ENCODE results near the gene PDSS2.

PDSS2 gene

DNA sequence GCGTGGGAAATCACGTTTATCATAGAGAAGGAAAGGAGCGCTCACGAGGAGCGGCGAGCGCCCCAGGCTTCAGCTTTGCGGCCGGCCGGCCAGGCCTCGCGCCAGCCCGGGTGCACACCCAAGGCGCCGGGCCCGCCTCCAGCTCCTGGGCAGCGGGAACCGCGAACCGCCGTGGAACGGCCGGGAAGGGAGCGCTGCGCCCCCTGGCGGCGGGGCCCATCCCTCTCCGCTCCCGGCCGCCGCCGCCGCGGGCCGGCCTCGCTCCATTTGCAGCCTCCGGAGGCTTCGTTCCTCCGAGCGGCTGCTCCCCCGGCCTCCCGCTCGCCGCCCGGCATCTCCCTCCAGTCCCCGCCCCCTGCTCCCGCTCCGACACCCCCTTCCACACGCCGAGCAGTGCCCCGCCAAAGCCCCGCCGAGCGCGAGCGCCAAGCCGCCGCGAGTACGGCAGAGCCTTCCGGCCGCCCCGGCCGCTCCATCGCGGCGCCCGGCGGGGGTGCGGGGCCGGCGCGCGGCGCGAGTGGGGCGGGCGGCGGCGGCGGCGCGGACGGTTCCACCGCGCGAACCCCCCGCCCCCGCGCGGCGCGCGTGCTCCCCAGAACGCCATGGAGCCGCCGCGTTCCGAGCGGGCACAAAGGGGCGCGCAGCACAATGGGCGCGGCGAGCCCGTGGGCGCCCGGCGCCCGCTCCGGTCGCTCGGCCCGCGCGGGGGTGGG lies 345.0 kb downstream of the PDSS2 start:
- peak; percentile 60; the same call in 1 of the 2 replicates for TF ChIP-seq TAF1 (IDR thresholded peaks at IDR 0.05; ENCODE audit: borderline replicate concordance, insufficient read depth, low read length)
- TF ChIP-seq FOXP2 (optimal IDR thresholded peaks at IDR 0.05; ENCODE audit: borderline replicate concordance, extremely low read depth, extremely low read length, insufficient read depth), result peak; percentile 17
- no peak for TF ChIP-seq POLR2AphosphoS5 (IDR thresholded peaks at IDR 0.05; ENCODE audit: low read depth, low read length)

DNA sequence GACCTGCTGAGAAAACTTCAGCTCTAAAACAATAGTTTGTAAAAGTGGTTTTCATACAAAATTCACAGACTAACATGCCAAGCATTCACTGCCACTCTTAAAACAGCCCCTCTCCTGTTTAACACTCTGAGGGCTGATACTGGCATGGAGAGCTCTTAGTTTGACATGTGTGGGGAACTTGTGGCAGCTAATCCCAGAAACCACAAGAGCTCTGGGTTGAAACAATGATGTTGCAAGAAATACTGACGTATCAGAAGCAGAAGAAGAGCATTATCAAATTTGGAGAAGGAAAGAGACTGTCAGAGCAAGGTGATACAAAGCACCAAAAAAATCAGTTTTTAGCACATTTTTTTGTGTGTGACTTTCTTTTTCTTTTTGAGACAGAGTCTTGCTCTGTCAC lies 349.2 kb downstream of the PDSS2 start:
- TF ChIP-seq POLR2AphosphoS5 (IDR thresholded peaks at IDR 0.05; ENCODE audit: low read depth, low read length) (no peak), TAF1 (IDR thresholded peaks at IDR 0.05; ENCODE audit: borderline replicate concordance, insufficient read depth, low read length) (no peak), FOXP2 (optimal IDR thresholded peaks at IDR 0.05; ENCODE audit: borderline replicate concordance, extremely low read depth, extremely low read length, insufficient read depth) (no peak)

DNA sequence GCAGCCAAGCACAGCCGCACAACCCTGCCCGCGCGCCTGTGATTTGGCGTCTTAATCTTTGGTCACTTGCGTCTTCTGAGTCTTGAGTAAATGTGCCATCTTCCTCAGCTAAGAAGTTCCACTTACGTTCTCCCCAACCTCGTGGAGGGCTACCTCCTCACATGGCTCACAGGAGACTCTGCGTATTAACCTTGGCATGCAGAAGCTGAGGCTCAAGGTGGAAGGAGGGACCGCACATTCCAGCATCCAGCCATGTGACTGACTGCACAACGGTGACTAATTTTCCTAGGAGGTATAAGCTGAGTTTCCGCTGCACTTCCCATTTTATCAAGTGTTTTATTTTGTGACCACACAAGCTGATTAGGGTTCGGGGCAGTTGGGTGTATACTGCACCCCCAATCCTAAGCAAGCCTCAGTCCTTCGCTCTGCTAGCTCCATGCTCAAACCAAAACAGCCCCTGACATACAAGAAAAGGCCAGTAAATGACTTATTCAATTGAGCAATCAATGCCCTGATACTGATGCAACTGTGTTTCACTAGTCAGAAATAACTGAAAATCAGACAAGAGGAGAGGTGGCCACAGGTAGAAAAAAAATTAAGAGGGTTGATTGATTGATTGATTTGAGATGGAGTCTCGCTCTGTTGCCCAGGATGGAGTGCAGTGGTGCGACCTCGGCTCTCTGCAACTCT lies 351.0 kb downstream of the PDSS2 start:
- TF ChIP-seq FOXP2 (optimal IDR thresholded peaks at IDR 0.05; ENCODE audit: borderline replicate concordance, extremely low read depth, extremely low read length, insufficient read depth) (no peak), REST (IDR thresholded peaks at IDR 0.05; ENCODE audit: insufficient read depth in 1 of 2, low read depth in 2 of 2, low read length in 2 of 2) (no peak), SIN3A (IDR thresholded peaks at IDR 0.05; ENCODE audit: borderline replicate concordance, insufficient read depth, low read length) (no peak), TAF1 (IDR thresholded peaks at IDR 0.05; ENCODE audit: borderline replicate concordance, insufficient read depth, low read length) (no peak), POLR2AphosphoS5 (IDR thresholded peaks at IDR 0.05; ENCODE audit: low read depth, low read length) (no peak)

DNA sequence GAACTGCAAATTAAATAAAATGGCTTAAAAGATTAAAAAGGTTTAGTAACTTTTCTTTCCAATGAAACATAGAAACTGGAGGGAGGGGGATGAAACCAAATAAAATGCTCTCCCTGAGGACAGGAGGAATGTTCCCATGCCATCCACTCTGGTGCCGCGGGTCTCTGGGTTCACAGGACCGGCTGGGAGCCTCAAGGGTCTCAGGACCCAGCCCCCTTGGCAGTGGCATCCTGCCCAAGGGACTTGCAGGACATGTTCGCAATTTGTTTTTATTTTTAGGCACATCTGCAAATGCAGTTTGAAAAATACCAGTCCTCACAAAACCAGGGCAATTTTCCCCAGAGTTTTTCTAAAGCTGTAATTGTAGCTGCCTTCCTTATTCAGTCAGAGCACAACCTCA lies 351.6 kb downstream of the PDSS2 start:
- no peak for TF ChIP-seq FOXP2 (optimal IDR thresholded peaks at IDR 0.05; ENCODE audit: borderline replicate concordance, extremely low read depth, extremely low read length, insufficient read depth)
- TF ChIP-seq REST (IDR thresholded peaks at IDR 0.05; ENCODE audit: insufficient read depth in 1 of 2, low read depth in 2 of 2, low read length in 2 of 2), result no peak
- no peak for TF ChIP-seq SIN3A (IDR thresholded peaks at IDR 0.05; ENCODE audit: borderline replicate concordance, insufficient read depth, low read length)
- TF ChIP-seq POLR2AphosphoS5 (IDR thresholded peaks at IDR 0.05; ENCODE audit: low read depth, low read length), result no peak
- TF ChIP-seq TAF1 (IDR thresholded peaks at IDR 0.05; ENCODE audit: borderline replicate concordance, insufficient read depth, low read length), result no peak

DNA sequence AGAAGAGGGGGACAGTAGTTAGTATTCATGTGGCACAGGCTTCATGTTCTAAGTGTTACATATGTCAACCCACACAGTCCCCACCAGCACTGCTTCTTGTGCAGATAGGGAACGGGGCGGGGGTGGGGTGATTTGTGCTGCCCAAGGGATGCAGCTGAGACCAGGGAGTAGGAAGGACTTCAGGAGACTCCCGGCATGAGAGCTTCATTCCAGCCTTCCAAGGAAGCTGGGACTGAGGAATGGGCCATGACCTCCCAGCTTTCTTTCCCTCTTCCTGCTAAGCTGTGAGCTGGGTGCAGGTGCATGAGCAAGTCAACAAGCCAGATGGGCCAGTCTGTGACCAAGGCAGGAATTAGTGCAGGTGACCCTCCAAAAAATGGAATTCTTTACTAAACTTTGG lies 353.2 kb downstream of the PDSS2 start:
- no peak for TF ChIP-seq TAF1 (IDR thresholded peaks at IDR 0.05; ENCODE audit: borderline replicate concordance, insufficient read depth, low read length)
- TF ChIP-seq FOXP2 (optimal IDR thresholded peaks at IDR 0.05; ENCODE audit: borderline replicate concordance, extremely low read depth, extremely low read length, insufficient read depth), result no peak
- TF ChIP-seq POLR2AphosphoS5 (IDR thresholded peaks at IDR 0.05; ENCODE audit: low read depth, low read length), result no peak
- no peak for TF ChIP-seq SIN3A (IDR thresholded peaks at IDR 0.05; ENCODE audit: borderline replicate concordance, insufficient read depth, low read length)
- TF ChIP-seq REST (IDR thresholded peaks at IDR 0.05; ENCODE audit: insufficient read depth in 1 of 2, low read depth in 2 of 2, low read length in 2 of 2), result no peak

Measured in PFSK-1 (cell line).